WTC11 (cell line): ENCODE measurements around the gene ZCCHC7. TPM values are rescaled to one million over a fixed set of nuclear protein-coding genes. Genes with fewer than 3 reads are reported as not detected.
A peak's percentile ranks its signal among the peaks of the same experiment; 100 is the strongest.

Experiments used
- ATAC-seq: fragments of 200-7000 bp; cut with Tn5 transposase; 2 replicates; pipeline ENCODE4 v1.10.0; 2021; ENCODE audit warnings: mild to moderate bottlenecking, moderate library complexity
- CTCF ChIA-PET: fragments of 300-600 bp; sonication (Branson Sonifier 250); formaldehyde crosslinking; loops from one replicate; lab custom pipeline; 2021; ENCODE audit warnings: antibody characterized with exemption; lab: Charles Lee
- POLR2A ChIA-PET: fragments of 350-600 bp; sonication (Branson Sonifier 250); formaldehyde crosslinking; loops from one replicate; lab custom pipeline; 2021; ENCODE audit warnings: antibody characterized with exemption; lab: Charles Lee
- DNase-seq: peaks from one replicate; pipeline ENCODE4 v3.0.0; 2021; ENCODE audit warnings: low spot score
- H3K27ac Mint-ChIP-seq: 2 replicates; pipeline ENCODE4 v1.8.0; 2021; ENCODE audit warnings: mixed read lengths
- H3K27me3 Mint-ChIP-seq: 2 replicates; pipeline ENCODE4 v1.8.0; 2021; ENCODE audit warnings: low read depth, mild to moderate bottlenecking, moderate library complexity, mixed read lengths
- H3K36me3 Mint-ChIP-seq: 2 replicates; pipeline ENCODE4 v1.8.0; 2021; ENCODE audit warnings: mixed read lengths
- H3K4me1 Mint-ChIP-seq: 2 replicates; pipeline ENCODE4 v1.8.0; 2022; ENCODE audit warnings: mixed read lengths
- H3K4me3 Mint-ChIP-seq: 2 replicates; pipeline ENCODE4 v1.8.0; 2021; ENCODE audit warnings: mild to moderate bottlenecking, moderate library complexity, mixed read lengths
- H3K9me3 Mint-ChIP-seq: 2 replicates; pipeline ENCODE4 v1.8.0; 2021; ENCODE audit warnings: mixed read lengths
- ATF1 ChIP-seq: sonication (generic); formaldehyde crosslinking; IDR thresholded peaks from 2 replicates; pipeline ENCODE4 v1.8.1; 2023; ENCODE audit warnings: mild to moderate bottlenecking, moderate library complexity, missing genetic modification reagents
- CBFB ChIP-seq: sonication (generic); formaldehyde crosslinking; IDR thresholded peaks from 2 replicates; pipeline ENCODE4 v1.8.1; 2022; ENCODE audit warnings: mild to moderate bottlenecking, low read depth, missing genetic modification reagents
- E2F4 ChIP-seq: sonication (generic); formaldehyde crosslinking; IDR thresholded peaks from 2 replicates; pipeline ENCODE4 v1.8.1; 2022; ENCODE audit warnings: low read depth, mild to moderate bottlenecking, moderate library complexity, missing genetic modification reagents, borderline replicate concordance
- ESRRA ChIP-seq: sonication (generic); formaldehyde crosslinking; IDR thresholded peaks from 2 replicates; pipeline ENCODE4 v1.8.1; 2022; ENCODE audit warnings: mild to moderate bottlenecking, missing genetic modification reagents, borderline replicate concordance
- NFE2L1 ChIP-seq: sonication (generic); formaldehyde crosslinking; IDR thresholded peaks from 2 replicates; pipeline ENCODE4 v1.8.1; 2023; ENCODE audit warnings: missing genetic modification reagents
- PRDM15 ChIP-seq: sonication (generic); formaldehyde crosslinking; IDR thresholded peaks from 2 replicates; pipeline ENCODE4 v1.8.0; 2022; ENCODE audit warnings: missing genetic modification reagents
- RORB ChIP-seq: fragments of 250-450 bp; sonication (Bioruptor Pico); IDR thresholded peaks from 2 replicates; pipeline ENCODE4 v1.9.0; 2021; ENCODE audit warnings: mild to moderate bottlenecking
- SMAD3 ChIP-seq: sonication (generic); formaldehyde crosslinking; IDR thresholded peaks from 2 replicates; pipeline ENCODE4 v1.8.0; 2022; ENCODE audit warnings: missing genetic modification reagents, mild to moderate bottlenecking, borderline replicate concordance
- ZNF232 ChIP-seq: sonication (generic); formaldehyde crosslinking; IDR thresholded peaks from 2 replicates; pipeline ENCODE4 v1.8.0; 2022; ENCODE audit warnings: mild to moderate bottlenecking, missing genetic modification reagents
- ZNF671 ChIP-seq: fragments of 250-450 bp; sonication (Bioruptor Pico); IDR thresholded peaks from 2 replicates; pipeline ENCODE4 v1.8.0; 2021; ENCODE audit warnings: mild to moderate bottlenecking
- ZSCAN18 ChIP-seq: fragments of 250-450 bp; sonication (Bioruptor Pico); IDR thresholded peaks from 2 replicates; pipeline ENCODE4 v2.1.2; 2022; ENCODE audit warnings: mild to moderate bottlenecking, moderate library complexity
- total RNA-seq: library from RNA; stranded (reverse); gene quantifications from 3 replicates; pipeline ENCODE4 v1.2.3, GENCODE V29; 2021

The ZCCHC7 gene
- total RNA-seq, 1 experiment from 2014 or later, result 30.1 TPM

- no peak for TF ChIP-seq ZNF671 (CRISPR knock-in tag)
- TF ChIP-seq ESRRA (CRISPR knock-in tag), result no peak
Measured at GRCh38 chr9:37197158-37198038, 77.0 kb downstream of the ZCCHC7 start (continued).

GRCh38 chr9:37198039-37198729, 77.8 kb downstream of the ZCCHC7 start:
- ChIA-PET CTCF (no interaction called here), POLR2A (no interaction called here)
- Mint-ChIP-seq H3K9me3 (no peaks in the 10 kb centered on the region), H3K27me3 (no peaks in the 10 kb centered on the region), H3K27ac (no peak overlapping the region), H3K4me1 (peaks cover 63% of the 10 kb centered on the region), H3K4me3 (no peak overlapping the region), H3K36me3 (peaks cover 5% of the 10 kb centered on the region)
- no peak for DNase-seq
- TF ChIP-seq ZNF232 (CRISPR knock-in tag) (no peak), E2F4 (CRISPR knock-in tag) (no peak), NFE2L1 (CRISPR knock-in tag) (no peak), ATF1 (CRISPR knock-in tag) (no peak)
- no peak for ATAC-seq

- POLR2A ChIA-PET, result interaction anchor here (0.7 kb wide), 1 partner anchor 79 kb away, joined by 7 read pairs; the partner anchor contains the start of gene ZCCHC7
- H3K27ac Mint-ChIP-seq, result peak overlapping the region; percentile 5; the same call in 1 of the 2 replicates
Measured at GRCh38 chr9:37198831-37199230, 78.5 kb downstream of the ZCCHC7 start.

More at GRCh38 chr9:37198831-37199230, 78.5 kb downstream of the ZCCHC7 start:
- peaks cover 11% of the 10 kb centered on the region for H3K36me3 Mint-ChIP-seq
- no peaks in the 10 kb centered on the region for H3K27me3 Mint-ChIP-seq
- no peak overlapping the region for H3K4me3 Mint-ChIP-seq
- peaks cover 6% of the 10 kb centered on the region for H3K9me3 Mint-ChIP-seq
- CTCF ChIA-PET, result no interaction called here
- H3K4me1 Mint-ChIP-seq, result peaks cover 59% of the 10 kb centered on the region
- TF ChIP-seq PRDM15 (CRISPR knock-in tag) (no peak), ZSCAN18 (CRISPR knock-in tag) (no peak), CBFB (CRISPR knock-in tag) (no peak), SMAD3 (CRISPR knock-in tag) (no peak), RORB (CRISPR knock-in tag) (no peak)
- TF ChIP-seq, all 79 proteins: peak for 0
- DNase-seq, result no peak
- ATAC-seq, result no peak
